CD4-positive, alpha-beta T cell treated with Interleukin-6 at 100 ng/mL for 8 hours (primary cell): ENCODE data around the gene MVK.

ENCODE experiments used
- DNase-seq: peaks from one replicate; pipeline ENCODE4 v3.0.0-alpha.2; 2020; ENCODE audit warnings: mixed read lengths, low spot score

MVK gene

DNA sequence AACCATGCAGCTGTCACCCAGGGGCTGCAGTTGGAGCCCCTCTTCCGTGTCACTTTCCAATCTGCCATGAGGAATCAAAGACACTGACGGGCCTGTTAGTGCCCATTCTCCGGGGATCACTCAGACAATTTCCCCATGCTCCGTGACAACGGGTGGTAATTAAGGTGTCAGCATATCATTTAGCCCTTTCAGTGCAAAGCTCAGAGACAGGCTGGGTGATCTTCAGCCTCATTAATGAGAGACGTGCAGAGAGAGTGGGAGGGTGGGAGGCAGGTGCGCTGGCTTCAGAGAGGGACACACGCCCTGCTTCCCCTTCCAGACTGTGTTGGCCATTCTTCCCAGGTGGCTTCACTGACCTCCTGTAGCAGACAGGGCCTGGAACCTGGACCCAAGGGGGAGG is 58.7 kb downstream of the MVK start:
- no peak for DNase-seq

DNA sequence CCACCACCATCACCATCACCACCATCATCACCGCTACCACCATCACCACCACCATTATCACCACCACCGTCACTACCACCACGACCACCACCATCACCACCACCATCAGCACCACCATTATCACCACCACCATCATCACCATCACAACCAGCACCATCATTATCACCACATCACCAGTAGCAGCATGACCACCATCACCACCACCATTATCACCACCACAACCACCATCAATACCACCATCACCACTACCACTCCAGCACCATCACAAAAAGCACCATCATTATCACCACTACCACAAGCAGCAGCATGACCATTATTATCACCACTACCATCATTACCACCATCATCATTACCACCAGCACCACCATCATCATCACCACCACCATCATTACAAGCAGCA is 62.1 kb downstream of the MVK start:
- DNase-seq, result no peak

DNA sequence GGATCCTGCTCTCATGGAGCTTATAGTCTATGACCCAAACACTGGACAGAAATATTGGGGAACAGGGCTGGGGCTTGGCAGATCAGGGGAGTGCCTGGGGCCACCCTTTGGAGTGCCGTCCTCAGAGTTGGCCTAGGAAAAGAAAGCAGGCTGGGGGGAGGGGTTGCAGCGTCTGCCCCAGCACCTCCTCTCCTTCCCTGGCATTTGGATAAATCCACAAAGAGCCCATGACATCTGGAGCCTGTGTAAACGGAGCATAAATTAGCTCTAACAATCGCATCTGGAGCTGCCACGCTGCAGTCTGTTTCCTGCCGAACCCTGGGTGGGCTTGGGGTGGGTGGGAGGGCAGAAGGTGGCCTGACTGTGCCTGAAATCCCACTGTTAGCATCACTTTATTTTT is 63.8 kb downstream of the MVK start:
- no peak for DNase-seq

DNA sequence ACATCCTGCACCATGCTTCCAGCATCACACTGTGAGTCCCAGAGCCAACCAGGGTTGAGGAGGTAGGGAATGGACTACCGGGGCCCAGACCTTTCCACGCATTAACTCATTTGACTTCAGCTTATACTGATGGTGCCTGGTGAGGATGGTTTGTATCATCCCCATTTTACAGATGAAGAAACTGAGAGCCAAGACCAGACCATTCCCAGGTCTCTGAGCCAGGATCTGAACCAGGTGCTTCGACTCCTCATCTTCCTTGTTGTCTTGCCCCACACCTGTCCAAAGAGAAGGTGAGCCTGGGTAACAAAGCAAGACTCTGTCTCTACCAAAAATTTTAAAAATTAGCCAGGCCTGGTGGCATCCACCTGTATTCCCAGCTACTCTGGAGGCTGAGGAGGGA is 64.4 kb downstream of the MVK start:
- DNase-seq, result no peak

DNA sequence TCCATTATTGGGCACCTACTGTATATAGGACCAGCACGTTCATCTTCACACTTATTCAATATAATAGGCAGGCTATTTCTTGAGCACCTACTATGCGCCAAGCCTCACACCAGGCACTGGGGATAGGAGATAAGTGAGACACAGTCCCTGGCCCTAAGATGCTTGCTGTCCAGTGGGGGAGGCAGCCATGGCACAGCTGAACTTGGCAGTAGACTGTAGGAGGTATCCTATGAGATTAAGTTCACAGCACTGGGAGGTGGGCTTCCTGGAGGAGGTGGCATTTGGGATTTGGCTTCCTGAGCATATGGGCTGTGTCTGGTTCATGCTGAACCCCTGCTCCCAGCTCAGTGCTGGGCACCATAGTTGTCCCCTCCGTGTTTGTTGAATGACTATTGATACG is 65.1 kb downstream of the MVK start:
- no peak for DNase-seq

DNA sequence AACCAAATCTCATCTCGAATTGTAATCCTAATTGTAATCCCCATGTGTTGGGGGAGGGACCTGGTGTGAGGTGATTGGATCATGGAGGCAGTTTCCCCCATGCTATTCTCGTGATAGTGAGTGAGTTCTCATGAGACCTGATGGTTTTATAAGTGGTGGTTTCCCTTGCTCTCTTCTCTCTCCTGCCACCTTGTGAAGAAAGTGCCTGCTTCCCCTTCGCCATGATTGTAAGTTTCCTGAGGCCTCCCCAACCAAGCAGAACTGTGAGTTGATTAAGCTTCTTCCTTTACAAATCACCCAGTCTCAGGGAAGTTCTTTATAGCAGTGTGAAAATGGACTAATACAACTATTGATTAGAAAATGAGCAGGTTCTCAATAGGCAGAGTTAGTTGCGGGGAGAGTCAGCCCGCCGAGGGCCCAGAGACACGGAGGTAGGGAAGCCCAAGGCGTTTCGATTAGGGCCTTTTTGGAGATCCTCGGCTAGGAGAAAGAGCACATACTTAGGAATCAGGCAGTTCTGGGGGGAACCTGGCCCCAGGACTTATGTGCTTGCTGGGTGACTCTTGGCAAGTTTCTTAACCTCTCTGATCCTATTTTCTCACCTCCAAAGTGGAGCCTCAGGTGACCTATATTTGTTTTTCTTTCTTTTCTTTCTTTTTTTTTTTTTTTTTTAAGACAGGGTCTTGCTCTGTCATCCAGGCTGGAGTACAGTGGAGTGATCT is 65.7 kb downstream of the MVK start:
- DNase-seq, result no peak

DNA sequence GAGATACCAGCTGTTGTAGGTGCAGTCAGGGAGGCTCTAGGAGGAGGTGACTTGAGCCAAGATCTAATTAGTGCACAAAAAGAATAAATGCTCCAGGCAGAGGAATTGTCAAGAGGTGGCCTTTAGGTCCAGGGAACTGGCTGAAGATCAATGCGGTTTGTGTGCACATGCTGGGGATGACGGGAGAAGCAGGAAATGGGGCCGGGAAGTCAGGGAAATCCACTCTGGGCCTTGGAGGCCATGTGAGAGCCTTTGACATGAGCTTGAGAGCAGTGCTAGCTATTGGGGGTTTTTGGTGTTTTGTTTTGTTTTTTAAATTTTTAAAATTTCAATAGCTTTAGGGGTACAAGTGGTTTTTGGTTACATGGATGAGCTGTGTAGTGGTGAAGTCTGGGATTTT is 67.4 kb downstream of the MVK start:
- DNase-seq, result no peak

DNA sequence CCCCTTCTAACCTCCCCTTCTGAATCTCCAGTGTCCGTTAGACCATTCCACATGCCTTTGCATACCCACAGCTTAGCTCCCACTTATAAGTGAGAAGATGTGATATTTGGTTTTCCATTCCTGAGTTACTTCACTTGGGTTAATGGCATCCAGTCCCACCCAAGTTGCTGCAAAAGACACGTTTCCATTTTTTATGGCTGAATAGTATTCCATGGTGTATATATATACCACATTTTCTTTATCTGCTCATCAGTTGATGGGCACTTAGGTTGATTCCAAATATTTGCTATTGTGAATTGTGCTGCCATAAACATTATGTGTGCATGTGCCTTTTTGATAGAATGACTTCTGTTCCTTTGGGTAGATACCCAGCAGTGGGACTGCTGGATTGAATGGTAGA is 67.8 kb downstream of the MVK start:
- DNase-seq, result no peak

DNA sequence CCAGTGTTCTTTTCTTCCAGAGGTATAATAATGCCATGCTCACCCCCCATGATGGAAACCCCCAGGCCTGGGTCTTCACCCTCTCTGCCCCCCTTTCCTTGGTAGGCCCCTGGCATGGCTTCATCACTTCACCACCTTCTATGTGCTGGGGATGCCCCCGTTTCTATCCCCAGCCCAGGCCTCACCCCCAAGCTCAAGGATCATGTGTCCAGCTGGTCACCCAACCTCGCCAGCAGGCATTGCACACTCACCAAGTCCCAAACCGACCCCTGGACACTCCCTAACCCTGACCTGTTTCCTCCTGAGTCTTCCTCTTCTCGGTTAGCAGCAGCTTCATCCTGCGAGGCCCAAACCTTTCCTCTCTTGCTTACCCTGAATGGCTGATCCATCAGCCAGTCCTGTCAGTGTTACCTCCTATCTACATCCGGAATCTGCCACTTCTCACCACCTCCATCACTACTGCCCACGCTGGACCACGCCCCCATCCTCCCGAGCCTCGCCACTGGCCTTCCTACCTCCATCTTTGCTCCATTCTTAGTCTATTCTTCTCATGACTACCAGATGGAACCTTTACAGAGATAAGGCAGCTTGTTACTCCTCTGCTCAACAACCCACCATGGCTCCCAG is 69.0 kb downstream of the MVK start:
- DNase-seq, result no peak

DNA sequence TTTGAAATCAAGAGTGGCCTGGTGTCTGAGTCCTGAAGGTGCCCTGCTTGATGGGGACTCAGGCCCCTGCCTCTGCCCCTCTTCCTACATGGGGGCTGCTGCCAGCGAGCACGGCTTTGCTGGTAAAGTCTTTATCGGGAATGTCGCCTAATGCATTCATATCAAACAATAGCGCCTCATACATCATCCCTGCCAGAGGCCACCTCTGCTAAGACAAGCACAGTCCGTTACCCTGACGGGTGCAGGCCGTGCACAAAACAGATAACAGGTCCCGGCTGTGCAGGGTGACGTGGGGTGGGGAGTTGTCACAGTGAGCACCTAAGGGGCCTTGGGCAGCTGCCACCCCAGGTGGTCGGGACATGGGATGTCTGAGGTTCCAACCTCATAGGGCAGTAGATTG is 71.6 kb downstream of the MVK start:
- DNase-seq, result no peak

DNA sequence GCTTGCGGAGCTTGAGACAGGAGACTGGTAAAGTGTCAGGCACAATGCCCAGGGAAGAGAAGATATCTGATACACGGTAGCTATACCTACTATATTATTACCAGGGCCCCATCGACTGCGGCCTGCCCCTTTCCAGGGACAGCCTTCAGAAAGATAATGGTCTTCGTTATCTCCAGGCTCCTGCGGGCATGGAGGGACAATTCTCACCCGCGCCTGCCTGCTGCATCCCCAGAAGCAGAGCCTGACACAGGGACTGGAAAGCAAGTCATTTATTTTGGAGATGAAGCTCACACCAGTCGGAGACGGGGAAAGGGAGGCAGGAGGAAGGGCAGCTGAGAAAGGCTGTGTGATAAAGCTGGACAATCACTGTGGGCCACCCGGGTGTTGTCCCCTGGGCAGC is 72.1 kb downstream of the MVK start:
- DNase-seq, result no peak
